GM20000 (cell line): ENCODE data around the gene DICER1.

Experiments used
- DNase-seq: peaks from one replicate; pipeline ENCODE4 v3.0.0; 2012; ENCODE audit warnings: low spot score
- TF ChIP-seq, protein P1 (sequence below): IDR thresholded peaks from 2 replicates; pipeline ENCODE4 v1.5.1; 2012; ENCODE audit warnings: mild to moderate bottlenecking, control low read depth; ENCODE audit errors: extremely low read depth, missing control alignments

DICER1 gene

DNA sequence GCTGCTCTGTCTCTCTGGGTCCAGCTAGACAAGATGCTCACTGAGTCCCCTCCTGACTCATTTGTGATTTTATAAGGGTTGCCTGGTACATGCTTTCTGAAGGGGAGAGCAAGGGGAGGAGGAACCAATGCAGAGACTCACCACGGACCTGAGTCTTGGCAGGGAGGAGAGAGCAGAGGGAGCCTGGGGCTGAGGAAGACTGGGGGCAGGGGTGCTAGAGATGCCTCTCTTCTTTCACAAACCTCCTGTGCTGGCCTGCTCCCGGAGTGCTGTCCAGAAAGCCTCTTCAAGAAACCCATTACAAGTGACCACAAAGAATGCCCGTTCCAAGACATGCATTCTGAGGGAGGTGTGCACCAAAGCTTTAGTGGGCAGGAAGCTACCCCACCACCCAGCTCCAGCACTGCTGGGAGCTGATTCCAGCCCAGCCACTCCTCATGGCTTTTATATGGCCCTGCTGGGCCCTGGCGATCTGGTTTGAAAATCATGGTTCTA lies 33.1 kb upstream of the DICER1 start:
- TF ChIP-seq, protein P1, sequence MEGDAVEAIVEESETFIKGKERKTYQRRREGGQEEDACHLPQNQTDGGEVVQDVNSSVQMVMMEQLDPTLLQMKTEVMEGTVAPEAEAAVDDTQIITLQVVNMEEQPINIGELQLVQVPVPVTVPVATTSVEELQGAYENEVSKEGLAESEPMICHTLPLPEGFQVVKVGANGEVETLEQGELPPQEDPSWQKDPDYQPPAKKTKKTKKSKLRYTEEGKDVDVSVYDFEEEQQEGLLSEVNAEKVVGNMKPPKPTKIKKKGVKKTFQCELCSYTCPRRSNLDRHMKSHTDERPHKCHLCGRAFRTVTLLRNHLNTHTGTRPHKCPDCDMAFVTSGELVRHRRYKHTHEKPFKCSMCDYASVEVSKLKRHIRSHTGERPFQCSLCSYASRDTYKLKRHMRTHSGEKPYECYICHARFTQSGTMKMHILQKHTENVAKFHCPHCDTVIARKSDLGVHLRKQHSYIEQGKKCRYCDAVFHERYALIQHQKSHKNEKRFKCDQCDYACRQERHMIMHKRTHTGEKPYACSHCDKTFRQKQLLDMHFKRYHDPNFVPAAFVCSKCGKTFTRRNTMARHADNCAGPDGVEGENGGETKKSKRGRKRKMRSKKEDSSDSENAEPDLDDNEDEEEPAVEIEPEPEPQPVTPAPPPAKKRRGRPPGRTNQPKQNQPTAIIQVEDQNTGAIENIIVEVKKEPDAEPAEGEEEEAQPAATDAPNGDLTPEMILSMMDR, result no peak
- DNase-seq, result no peak

- DNase-seq, result no peak
- TF ChIP-seq, protein P1, result no peak
Observed at GRCh38 chr14:95189367-95190132, 32.2 kb upstream of the DICER1 start.

GRCh38 chr14:95188380-95188779 lies 31.1 kb upstream of the DICER1 start:
- TF ChIP-seq, protein P1, result no peak

GRCh38 chr14:95185767-95186392 lies 28.6 kb upstream of the DICER1 start:
- TF ChIP-seq, protein P1, result no peak
- DNase-seq, result no peak

More at GRCh38 chr14:95188380-95188779, 31.1 kb upstream of the DICER1 start:
- DNase-seq, result no peak

DNA sequence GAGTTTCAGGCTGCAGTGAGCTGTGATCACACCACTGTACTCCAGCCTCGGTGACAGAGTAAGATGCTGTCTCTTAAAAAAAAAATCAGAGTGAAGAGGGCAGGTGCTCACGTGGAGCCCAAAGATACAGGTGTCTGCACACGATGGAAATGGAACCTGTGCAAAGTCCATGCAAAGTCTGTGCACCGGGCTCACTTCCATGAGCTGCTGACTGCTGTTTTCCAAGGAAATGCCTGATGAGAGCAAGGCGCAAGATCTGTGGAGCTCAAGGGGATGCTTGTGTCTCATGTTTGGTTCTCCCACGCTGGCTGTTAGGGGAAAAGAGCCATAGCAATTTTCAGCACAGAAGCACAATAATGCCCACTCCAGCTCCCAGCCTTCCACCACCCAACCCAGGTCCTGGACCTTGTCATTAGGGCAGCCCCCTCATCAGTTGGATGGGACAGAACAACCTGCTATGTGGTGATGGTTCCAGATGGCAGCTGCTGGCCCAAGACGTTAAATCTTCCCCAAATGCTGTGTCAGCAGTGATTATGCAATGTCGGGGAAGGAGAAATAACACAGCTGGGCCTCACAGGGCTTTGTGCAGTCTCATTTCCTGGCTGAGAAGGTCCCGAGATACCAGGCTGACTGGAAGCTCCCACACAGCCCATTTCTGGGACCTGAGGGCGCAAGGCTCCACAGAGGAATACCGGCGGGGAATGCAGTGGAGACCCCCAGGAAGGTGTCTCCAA lies 27.9 kb upstream of the DICER1 start:
- TF ChIP-seq, protein P1, result no peak
- DNase-seq, result no peak

DNA sequence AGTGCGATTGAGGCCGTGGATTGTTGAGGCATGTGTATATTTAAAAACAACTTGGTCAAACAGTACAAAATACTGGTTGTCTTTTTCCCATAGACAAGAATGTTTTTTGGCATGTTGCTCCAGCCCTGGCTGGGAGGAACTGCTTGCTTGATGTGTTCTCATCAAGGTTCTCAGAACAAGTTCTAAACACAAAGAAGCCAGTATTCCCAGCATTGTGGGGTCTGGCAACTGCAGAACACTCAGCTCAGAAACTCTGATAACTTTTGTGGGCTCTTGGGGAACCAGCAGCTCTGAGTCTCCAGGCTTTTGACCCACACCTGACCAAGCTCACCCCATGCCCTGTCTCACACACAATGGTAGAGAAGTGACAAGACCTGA lies 27.1 kb upstream of the DICER1 start:
- TF ChIP-seq, protein P1, result no peak
- DNase-seq, result no peak
